HG03097 (cell line): ENCODE results near the gene BCKDHA.
"Not testable (repeated sequence)": the region's sequence is repeated elsewhere in the genome, so short reads cannot be mapped to it uniquely, and the experiment has no call there.

Source experiments
- ATAC-seq: cut with Tn5 transposase; IDR thresholded peaks from one replicate; pipeline ENCODE4 v1.9.1; 2021; ENCODE audit not compliant: unreplicated experiment, low FRiP score

Gene BCKDHA

DNA sequence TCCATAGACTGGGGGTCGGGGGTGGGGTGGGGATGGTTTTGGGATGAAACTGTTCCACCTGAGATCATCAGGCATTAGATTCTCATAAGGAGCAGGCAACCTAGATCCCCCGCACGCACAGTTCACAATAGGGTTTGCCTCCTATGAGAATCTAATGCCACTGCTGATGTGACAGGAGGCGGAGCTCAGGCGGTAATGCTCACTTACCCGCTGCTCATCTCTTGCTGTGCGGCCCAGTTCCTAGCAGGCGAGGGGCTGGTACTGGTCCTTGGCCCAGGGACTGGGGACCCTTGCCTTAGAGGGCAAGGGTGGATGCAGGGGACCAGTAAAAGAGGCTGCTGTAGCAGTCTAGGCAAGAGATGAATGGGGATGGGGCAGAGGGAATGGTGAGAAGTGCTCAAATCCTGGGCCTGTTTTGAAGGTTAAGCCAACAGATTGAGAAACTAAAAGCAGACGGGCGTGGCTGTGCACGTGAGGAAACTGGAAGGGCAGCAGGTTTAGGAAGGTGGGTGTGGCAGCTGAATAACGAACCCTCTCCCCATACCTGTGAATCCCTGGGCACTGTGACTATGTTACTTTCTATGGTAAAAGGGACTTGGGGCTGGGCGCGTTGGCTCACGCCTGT lies 43.8 kb downstream of the BCKDHA start:
- no peak for ATAC-seq

DNA sequence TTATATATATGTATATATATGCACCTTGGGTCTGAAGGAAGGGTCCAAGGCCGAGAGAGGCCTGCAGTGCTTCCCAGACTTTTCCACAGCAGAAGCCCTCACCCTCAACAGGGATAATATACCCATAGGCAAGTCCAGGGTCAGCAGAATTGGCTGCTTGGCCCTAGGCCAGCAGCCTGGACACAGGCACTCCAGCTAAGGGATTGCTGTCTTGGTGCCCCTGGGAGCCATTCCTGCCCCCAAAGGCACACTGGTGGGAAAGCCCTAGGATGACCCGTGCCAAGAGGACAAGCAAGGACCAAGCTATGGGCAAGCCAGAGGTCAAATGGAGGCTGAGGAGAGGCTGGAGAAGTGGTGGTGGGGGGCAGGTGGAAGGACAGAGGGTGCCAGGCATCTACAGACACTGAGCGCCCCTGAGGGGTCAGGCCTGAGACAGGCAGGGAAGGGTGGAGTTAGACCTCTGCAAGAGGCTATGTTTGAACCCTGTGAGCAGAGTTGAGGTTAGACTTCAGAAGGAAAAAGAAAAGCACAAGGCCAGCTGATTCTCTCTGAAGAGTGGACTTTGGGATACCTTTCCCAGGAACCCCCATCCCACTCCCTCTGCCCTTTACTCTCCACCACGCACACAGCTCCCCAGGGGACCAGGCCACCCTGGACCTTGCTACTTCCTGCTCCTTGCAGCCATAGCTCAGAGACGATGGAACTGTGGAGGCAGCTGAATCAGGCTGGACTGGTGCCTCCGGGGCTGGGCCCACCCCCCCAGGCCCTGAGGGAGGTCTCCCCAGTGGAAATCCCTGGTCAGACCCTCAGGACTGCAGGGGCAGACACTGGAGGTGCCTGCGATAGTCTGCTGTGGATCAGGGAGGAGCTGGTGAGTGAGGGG lies 45.1 kb downstream of the BCKDHA start, which contains the start of gene ERICH4:
Gene ERICH4, plus strand, starts transcription at position 684 of the 883 bp plus-strand sequence. Its CDS starts 14 bp downstream, at position 698.
- ATAC-seq, result no peak

DNA sequence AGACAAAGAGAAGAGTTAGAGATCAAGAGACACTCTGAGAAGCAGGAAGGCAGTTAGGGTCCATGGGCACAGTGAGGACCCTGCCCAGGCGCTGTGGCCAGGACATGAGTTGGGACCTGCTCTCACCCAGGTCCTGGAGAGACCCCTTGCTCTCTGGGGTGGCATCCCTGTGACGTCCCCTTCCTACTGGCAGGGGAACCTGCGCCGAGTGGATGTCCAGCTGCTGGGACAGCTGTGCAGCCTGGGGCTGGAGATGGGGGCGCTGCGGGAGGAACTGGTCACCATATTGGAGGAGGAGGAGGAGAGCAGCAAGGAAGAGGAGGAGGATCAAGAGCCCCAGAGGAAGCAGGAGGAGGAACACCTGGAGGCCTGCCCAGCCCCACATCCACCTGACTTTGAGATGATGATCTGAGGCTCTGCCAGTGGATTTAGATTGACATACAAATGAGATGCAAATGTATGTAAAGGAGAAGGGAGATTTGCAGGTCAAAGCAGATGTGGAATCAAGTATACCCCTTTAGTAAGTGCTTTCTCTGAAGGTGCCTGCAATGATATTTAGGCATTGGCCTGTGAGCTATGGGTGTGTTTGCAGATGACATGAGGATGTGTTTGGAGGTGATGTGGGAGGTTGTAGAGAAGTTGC lies 46.3 kb downstream of the BCKDHA start:
- no peak for ATAC-seq

DNA sequence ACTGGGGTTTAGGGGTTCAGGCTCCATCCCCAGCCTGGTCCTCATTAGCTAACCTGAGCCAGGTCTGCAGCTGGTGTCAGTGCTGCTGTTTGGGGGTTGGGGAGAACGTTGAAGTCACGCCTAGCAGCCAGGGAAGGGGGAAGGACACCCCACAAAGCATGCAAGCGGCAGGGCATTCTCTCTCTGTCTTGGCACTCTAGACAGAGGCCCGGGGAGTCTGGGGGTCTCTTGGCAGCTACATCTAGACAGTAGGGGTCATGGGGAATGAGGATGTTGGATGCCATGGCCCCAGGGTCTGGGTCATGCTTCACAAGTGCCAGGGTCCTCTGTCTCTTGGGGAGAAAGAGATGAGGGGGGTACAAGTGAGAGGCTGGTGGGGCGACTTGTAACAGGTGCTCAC lies 48.0 kb downstream of the BCKDHA start:
- no peak for ATAC-seq

DNA sequence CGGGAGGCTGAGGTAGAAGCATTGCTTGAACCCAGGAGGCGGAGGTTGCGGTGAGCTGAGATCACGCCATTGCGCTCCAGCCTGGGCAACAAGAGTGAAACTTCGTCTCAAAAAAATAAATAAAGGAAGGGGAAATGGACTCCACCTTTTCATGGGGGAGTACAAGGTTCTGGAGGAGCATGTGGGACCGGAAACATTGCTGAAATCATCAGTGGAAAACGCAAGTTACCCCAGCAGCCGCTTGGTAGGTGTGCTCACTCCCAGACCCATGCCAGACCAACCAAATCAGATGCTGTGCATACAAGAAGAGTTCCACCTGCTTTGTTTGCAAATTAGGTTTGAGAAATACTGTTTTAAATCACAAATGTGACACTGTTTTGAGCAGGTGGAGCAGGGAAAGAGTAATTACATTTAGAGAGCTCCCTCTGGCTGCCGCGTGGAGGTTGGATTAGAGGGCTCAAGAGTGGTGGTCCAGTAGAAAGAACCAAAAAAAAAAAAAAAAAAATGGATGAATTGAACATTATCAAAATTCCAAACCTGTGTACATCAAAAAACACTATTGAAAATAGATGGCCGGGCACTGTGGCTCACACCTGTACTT lies 50.2 kb downstream of the BCKDHA start:
- ATAC-seq, result no peak

DNA sequence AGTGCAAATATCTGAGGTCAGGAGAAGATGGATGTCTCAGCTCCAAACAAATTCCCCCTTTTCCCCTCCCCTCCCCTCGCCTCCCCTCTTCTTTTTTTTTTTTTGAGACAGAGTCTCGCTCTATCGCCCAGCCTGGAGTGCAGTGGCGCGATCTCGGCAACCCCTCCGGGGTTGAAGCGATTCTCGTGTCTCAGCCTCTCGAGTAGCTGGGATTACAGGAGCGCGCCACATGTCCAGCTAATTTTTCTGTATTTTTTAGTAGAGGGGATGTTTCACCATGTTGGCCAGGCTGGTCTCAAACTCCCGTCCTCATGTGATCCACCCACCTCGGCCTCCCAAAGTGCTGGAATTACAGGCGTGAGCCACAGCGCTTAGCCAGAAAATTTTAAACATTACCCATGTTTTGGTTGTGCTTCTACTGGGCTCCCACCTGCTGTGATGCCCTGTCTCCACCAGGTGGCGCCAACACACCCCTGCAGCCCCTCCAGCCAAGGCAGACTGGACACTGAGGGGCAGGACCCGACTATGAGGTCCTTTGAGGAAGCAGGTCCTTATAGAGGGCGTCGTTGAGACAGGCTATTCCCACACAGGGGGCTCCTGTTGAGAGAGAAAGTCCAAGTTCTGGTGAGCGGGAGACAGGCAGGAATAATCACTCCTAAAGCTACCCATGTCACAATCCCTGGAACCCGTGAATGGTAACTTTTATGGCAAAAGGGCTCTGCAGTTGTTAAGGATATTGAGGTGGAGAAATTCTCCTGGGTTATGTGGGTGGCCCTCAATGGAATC lies 51.7 kb downstream of the BCKDHA start:
- ATAC-seq, result no peak

DNA sequence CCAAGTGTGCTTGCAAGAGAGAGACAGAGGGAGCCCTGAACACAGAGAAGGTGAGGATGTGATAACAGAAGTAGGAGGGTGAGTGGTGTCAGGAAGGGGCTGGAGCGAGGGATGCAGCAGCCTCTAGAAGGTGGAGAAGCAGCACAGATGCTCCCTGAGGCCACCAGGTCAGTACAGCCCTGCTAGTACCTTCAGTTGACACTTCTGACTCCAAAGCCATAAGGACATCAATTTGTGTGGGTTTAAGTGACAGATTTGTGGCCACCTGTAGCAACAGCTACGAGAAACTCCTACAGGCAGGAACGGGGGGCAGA lies 52.2 kb downstream of the BCKDHA start:
- ATAC-seq, result no peak

DNA sequence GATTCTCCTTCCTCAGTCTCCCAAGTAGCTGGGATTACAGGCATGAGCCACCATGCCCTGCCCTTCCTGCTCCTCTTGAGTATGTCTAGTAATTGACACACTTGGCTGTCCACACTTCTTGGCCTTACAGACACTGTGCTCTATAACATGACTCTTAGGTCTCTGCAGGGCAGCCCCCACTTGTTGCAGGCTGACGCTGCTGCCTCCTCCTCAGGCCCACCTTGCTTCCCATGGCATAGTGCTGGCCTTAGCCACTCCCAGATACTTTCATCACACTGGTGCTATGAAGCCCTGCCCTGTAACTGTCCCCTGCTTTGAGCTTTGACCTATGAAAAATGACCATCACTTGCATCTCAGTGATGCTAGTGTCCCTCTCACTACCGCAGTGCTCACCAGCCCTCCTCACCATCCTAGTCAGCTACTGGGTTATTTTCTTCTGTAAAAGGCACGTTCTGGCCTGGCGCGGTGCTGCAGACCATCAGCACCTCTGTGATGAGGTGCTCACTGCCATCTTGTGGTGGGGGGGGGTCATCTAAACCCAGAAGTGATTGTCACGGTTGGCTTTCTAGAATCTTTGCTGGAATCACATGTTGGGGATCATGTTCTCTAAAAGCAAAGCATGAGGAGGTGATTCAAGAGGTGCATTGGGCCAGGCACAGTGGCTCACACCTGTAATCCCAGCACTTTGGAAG lies 55.1 kb downstream of the BCKDHA start:
- no peak for ATAC-seq

DNA sequence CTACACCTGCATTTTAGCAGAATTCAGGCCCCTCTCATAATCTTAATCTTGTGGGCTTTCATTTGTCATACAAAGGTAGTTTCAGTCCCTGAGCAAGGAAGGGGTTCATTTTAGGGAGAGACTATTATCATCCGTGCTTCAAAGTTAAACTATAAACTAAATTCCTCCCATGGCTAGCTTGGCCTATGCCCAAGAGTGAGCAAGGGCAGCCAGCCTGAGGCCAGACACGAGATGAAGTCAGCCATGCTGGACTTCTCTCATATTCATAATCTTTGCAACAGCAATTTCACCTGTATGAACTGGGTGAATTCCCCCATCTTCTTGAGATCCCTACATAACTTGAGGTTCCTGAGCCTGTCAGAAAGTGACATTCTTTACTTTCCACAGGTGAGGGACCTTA lies 58.3 kb downstream of the BCKDHA start:
- ATAC-seq, result no peak

DNA sequence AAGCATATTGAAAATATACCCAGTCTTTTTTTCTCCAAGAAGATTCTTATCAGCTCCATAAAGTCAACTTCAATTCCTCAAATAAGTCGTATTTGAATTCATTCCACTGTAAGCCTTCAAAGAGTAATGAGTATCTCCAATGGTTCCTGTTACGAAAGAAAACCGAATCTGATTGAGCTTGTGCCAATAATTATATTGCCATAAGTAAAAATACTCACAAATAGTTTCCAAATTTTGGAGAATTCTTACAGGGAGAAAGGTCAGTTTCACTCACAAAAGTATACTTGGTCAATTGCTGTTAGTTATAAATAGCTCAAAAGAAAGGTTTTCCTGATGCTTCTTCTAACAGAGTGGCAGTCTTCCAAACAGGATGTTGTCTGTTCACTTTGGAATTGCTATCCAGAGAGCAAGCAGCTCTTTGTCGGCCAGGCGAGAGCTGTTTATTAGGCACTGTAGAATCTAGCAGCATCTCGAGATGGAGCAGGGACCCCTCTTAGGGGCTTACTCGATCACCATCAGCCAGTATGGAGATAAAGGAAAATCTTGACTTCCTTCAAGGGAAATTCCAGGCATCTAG lies 58.8 kb downstream of the BCKDHA start:
- ATAC-seq, result no peak

DNA sequence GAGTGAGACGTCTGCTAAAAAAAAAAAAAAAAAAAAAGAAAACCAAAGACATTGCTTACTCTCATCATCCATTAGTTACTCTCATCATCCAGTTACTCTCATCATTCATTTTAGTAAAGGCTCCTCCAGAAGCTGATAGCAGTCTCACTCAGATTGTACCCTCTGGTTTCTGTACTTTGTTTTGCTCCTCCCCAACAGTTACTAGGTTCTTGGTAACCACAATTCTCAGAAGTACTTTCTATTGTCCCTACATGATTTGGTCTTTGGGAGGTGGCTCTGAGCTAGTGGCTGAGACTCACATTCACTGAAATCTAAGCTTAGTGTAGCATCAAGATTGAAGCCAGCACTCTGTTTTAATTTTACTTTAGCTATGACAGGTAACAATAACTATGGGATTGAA lies 59.6 kb downstream of the BCKDHA start:
- peak; percentile 65 for ATAC-seq

DNA sequence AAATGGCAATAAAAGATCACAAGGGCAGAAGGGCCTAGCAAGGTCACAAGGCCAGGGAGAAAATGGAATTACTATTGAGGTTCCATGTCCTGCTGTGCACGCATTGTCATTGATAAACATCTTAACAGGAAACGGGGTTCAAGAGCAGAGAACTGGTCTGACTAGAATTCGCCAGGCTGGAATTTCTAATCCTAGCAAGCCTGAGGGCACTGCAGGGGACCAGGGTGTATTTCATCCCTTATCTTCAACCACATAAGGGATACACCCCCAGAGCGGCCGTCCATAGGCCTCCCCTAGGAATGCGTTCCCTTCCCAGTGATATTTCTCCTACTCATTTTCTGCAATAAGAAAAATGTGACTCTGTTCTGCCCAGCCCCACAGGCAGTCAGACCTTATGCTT lies 64.9 kb downstream of the BCKDHA start:
- ATAC-seq, result no peak

DNA sequence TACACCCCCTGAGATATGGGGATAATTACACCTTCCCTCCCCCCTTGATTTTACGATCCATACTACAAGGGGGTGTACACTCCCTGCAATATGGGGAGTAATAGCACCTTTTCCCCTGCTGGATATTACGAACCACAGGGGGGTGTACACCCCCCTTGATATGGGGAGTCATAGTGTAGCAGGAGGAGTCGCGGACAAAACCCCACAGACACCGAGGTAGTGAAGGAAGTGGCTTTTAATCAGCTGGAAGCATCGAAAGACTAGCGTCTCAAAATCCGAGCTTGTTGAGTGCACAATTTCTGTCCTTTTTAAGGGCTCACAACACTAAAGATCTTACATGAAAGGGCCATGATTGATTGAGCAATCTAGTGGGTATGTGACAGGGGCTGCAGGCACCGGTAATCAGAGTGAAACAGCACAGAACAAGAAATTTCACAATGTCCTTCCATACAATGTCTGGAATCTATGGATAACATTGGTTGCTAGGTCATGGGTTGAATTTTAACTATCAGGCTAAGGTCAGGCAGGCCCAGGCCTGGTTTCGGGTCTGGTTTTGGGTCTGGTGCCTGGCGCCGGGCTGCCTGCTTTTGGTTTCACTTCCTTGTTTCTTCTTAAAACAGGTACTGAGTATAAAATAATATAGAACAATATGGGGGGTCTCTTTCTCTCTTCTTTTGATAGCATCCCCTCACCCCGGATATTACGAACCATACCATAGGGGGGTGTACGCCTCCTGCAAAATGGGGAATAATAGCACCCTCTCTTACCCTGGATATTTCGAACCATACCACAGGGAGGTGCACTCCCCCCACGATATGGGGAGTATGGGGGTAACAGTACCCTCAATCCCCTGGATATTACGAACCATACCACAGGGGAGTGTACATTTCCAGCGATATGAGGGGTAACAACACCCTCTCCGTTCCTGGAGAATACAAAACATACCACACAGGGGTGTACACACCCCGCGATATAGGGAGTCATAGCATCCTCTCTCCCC lies 65.9 kb downstream of the BCKDHA start:
- not testable (repeated sequence) for ATAC-seq
